VCaP (cell line): Measurements from ENCODE around the gene CEL.

Experiments used
- H3K27ac ChIP-seq: fragments of 450-650 bp; 2 replicates; pipeline ENCODE4 v1.5.1; 2017
- CTCF ChIP-seq: fragments of 450-650 bp; conservative IDR thresholded peaks from 2 replicates; pipeline ENCODE4 v1.5.1; 2017; ENCODE audit warnings: mild to moderate bottlenecking, moderate library complexity

The CEL gene

DNA sequence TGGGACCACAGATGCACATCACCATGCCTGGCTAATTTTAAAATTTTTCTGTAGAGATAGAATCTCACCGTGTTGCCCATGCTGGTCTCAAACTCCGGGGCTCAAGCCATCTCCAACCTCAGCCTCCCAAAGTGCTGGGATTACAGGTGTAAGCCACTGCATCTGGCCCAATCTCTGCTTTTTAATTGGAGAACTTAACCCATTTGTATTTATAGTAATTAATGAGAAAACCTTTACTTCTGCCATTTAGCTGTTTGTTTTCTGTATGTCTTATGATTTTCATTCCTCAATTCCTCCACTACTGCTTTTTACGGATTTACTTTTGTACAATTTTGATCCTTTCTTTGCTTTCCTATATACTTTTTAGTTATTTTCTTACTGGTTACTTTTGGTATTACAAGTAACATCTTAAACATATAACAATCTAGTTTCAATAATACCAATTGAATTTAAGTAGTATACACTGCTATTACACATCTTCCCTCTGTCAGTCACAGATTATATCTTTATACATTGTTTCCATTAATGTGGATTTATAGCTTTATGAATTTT lies 33.1 kb downstream of the CEL start:
- no peak for TF ChIP-seq CTCF
- no peak overlapping the region for H3K27ac ChIP-seq

DNA sequence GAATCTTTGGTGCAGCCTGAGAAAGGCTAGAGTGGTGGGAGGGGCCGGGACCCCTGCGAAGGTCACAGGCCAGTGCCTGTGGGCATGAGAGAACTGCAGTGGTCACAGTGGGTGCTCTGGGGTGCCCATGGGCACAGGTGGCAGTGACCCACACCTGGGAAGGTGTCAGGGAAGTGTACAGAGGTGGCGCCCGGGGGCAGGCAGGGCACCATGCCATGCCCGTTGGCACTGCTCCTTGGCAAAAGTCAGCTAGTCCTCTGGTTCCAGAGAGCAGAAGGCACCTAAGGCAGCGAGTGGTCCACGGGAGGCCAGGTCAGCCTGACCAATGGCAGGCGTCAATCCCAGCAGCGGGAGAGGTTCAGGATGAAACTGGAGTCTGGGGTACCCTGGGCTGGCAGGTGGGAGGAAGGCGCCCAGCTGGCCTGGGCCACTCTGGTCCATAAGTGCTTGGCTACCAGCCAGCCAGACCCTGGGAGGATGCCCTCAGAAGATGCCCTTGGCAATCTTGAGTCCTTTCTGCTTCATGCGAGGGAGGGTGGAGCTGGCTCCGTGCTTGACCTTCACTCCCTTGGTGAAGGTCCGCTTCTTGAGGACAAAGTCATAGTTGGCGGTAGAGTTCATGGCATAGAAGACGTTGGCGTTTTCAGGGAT lies 36.4 kb downstream of the CEL start:
- no peak overlapping the region for H3K27ac ChIP-seq
- TF ChIP-seq CTCF, result no peak

DNA sequence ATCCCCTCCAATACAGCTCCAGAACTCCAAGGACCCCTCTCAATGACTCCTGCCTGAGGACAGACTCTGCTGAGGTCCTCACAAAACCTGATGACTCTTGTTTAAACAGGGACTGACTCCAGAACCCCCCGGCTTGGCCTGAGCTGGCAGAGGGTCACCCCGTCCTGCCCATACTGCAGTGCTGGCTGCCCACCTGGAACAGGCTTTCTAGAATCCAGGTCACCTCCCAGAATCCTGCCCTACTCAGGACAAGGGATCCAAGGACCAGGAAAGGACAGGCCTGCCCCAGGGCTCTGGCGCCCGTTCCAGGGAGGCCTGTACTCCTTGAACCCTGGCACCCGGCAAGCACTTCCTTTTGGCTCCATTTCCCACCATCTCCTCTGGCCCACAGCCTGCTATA lies 37.1 kb downstream of the CEL start:
- no peak for TF ChIP-seq CTCF
- H3K27ac ChIP-seq, result no peak overlapping the region

- no peak overlapping the region for H3K27ac ChIP-seq
- no peak for TF ChIP-seq CTCF
These were observed 38.1 kb downstream of the CEL start for GRCh38 chr9:133099726-133100505.

- no peak overlapping the region for H3K27ac ChIP-seq
- no peak for TF ChIP-seq CTCF
These were observed 39.0 kb downstream of the CEL start for GRCh38 chr9:133100506-133101355.

- no peak for TF ChIP-seq CTCF
These were observed 39.8 kb downstream of the CEL start for GRCh38 chr9:133101356-133102189.

More at GRCh38 chr9:133101356-133102189, 39.8 kb downstream of the CEL start:
- H3K27ac ChIP-seq, result no peak overlapping the region
